Common myeloid progenitor, CD34-positive (primary cell): ENCODE measurements around the gene TRMT2B.
"Not testable (repeated sequence)": the region's sequence is repeated elsewhere in the genome, so short reads cannot be mapped to it uniquely, and the experiment has no call there.

ENCODE experiments used
- CTCF ChIA-PET: fragments of 350-600 bp; sonication (Branson Sonifier 250); formaldehyde crosslinking; loops from one replicate; lab custom pipeline; 2021; ENCODE audit warnings: antibody characterized with exemption; lab: Charles Lee
- POLR2A ChIA-PET: fragments of 350-600 bp; sonication (Branson Sonifier 250); formaldehyde crosslinking; loops from one replicate; lab custom pipeline; 2021; ENCODE audit warnings: antibody characterized with exemption; lab: Charles Lee
- DNase-seq, 3 donors: peaks; one replicate each; pipeline versions ENCODE4 v3.0.0 to v3.0.0-alpha.2; 2013
- H3K27ac ChIP-seq, 2 experiments: 1 replicate in 1 of 2; 2 replicates in 1 of 2; pipeline ENCODE4 v1.7.0; 2013; ENCODE audit warnings: inconsistent platforms in 2 of 2, low read length in 2 of 2, mild to moderate bottlenecking in 2 of 2, low read depth in 1 of 2, moderate library complexity in 1 of 2; ENCODE audit not compliant: severe bottlenecking in 2 of 2, insufficient read depth in 1 of 2, poor library complexity in 1 of 2
- H3K27me3 ChIP-seq, 5 experiments: replicated peaks in 2 of 5; 1 replicate in 3 of 5; 2 replicates in 2 of 5; pipeline versions ENCODE4 v1.6.1 to v1.7.0; 2013; ENCODE audit warnings: low read length in 4 of 5, mild to moderate bottlenecking in 2 of 5, moderate library complexity in 2 of 5, inconsistent platforms in 1 of 5; ENCODE audit not compliant: insufficient read depth in 5 of 5, control insufficient read depth in 4 of 5
- H3K36me3 ChIP-seq, 4 experiments: 1 replicate in 2 of 4; 2 replicates in 2 of 4; pipeline versions ENCODE4 v1.6.1 to v1.7.0; 2013; ENCODE audit warnings: low read length in 3 of 4, control low read depth in 1 of 4, mild to moderate bottlenecking in 1 of 4; ENCODE audit not compliant: control insufficient read depth in 4 of 4, insufficient read depth in 4 of 4
- H3K4me1 ChIP-seq, 4 experiments: 1 replicate in 3 of 4; 2 replicates in 1 of 4; pipeline versions ENCODE4 v1.6.1 to v1.7.1; 2013; ENCODE audit warnings: low read length in 3 of 4, mild to moderate bottlenecking in 3 of 4, control low read depth in 1 of 4, inconsistent platforms in 1 of 4, moderate library complexity in 1 of 4; ENCODE audit not compliant: control insufficient read depth in 4 of 4, insufficient read depth in 4 of 4; ENCODE audit errors: control extremely low read depth in 1 of 4
- H3K4me3 ChIP-seq, 7 experiments: 1 replicate in 4 of 7; 2 replicates in 3 of 7; pipeline versions ENCODE4 v1.5.1 to v1.7.0; 2013; ENCODE audit warnings: mild to moderate bottlenecking in 7 of 7, low read length in 6 of 7, moderate library complexity in 6 of 7, inconsistent platforms in 2 of 7, low read depth in 2 of 7, control low read depth in 1 of 7; ENCODE audit not compliant: insufficient read depth in 4 of 7, control insufficient read depth in 1 of 7; ENCODE audit errors: extremely low read depth in 1 of 7
- H3K9me3 ChIP-seq, 5 experiments: 1 replicate in 4 of 5; 2 replicates in 1 of 5; pipeline versions ENCODE4 v1.6.1 to v1.7.1; 2013; ENCODE audit warnings: low read length in 4 of 5, mild to moderate bottlenecking in 2 of 5, inconsistent platforms in 1 of 5, low read depth in 1 of 5, moderate library complexity in 1 of 5; ENCODE audit not compliant: control insufficient read depth in 4 of 5, insufficient read depth in 2 of 5; ENCODE audit errors: control extremely low read depth in 1 of 5
- WGBS: methylation state at CpG from one replicate; pipeline ENCODE4 v1.1.5; 2013; ENCODE audit not compliant: insufficient coverage; 5-methylcytosine and 5-hydroxymethylcytosine counted together

Gene TRMT2B

DNA sequence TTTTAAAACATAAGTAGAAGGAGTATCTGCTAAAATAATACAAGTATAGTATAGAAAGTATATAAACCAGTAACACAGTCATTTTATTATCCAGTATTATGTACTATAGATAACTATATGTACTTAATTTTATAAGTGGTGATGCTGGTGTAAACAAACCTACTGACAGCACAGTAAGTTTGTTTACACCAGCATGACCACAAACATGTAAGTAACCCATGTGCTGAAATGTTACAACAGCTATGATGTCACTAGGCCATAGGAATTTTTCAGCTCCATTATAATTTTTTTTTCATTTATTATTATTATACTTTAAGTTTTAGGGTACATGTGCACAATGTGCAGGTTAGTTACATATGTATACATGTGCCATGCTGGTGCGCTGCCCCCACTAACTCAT, 39.9 kb downstream of the TRMT2B start:
- H3K4me3 ChIP-seq, CTCF ChIA-PET, H3K27ac ChIP-seq, H3K4me1 ChIP-seq, H3K27me3 ChIP-seq, POLR2A ChIA-PET, DNase-seq, H3K9me3 ChIP-seq: not testable (repeated sequence)
- no CpG with 5 or more reads among the region's 1 CpG for WGBS
- H3K36me3 ChIP-seq = peaks cover 0 to 40% (median 6%) of the 10 kb centered on the region in 4 experiments

DNA sequence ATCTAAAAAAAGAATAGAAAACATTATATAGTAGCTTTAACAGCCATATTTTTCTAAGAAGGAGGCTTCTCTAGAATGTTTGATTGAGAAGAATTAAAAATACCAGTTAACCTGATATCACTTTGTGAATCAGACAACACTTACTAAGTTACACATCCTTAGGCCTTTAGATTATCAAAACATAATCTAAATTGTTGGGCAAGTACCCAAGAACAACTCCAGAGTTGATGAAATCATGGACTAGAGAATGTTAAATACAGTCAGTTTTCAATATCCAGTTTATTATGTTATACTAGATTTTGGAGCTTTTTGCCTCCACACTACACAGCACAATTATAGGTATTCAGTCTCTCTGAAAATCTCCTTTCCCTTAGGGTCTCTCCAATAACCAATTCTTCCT, 42.8 kb downstream of the TRMT2B start:
- Histone ChIP-seq H3K9me3 (no peaks in the 10 kb centered on the region), H3K27ac (no peak overlapping the region), H3K36me3 (peaks cover 0 to 26% (median 6%) of the 10 kb centered on the region in 4 experiments), H3K4me1 (no peaks in the 10 kb centered on the region), H3K4me3 (no peak overlapping the region), H3K27me3 (no peaks in the 10 kb centered on the region)
- CTCF ChIA-PET = no interaction called here
- no peak for DNase-seq
- POLR2A ChIA-PET = no interaction called here

DNA sequence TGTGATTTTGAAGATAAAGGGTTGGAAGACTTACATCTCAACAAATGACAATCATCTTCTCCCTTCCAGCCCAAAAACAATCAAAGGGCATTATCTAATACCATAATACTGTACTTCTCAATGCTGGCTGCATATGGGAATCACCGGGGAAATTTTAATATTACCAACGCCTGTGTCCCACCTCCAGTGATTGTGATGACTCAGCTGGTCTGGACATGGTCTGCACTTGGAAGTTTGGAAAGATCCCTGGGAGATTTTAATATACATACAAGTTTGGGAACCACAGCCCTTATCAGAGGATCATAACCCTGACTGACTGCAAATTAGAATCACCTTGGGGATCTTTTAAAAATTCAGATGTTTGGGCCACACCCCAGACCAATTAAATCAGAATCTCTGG, 52.5 kb downstream of the TRMT2B start:
- H3K27me3 ChIP-seq = no peaks in the 10 kb centered on the region
- CTCF ChIA-PET = no interaction called here
- POLR2A ChIA-PET = no interaction called here
- no peaks in the 10 kb centered on the region for H3K9me3 ChIP-seq
- peaks cover 2 to 5% (median 3%) of the 10 kb centered on the region in 4 experiments for H3K36me3 ChIP-seq
- H3K27ac ChIP-seq = no peak overlapping the region
- WGBS = 86% methylated on average over 2 of the region's 2 CpGs
- DNase-seq = no peak
- H3K4me1 ChIP-seq = no peaks in the 10 kb centered on the region
- H3K4me3 ChIP-seq = no peak overlapping the region

DNA sequence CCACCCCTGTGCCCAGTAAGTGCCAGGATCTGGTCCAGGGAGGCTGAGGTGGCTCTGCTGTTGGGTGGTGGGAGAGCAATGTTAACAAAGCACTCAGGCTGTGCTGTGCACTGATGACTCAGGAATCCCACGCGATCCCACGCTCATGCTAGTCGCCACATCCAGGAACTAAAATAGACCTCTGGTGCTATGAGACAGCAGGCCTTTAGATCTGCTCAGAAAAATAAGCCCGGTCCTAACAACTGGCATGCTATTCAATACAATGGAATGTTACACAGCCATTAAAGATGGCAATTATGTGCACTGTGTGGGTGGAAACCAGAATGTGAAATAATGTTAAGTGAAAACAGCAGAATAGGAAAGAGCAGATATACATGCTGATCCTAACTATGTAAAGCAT, 56.4 kb downstream of the TRMT2B start:
- H3K4me3 ChIP-seq = no peak overlapping the region
- ChIA-PET CTCF (no interaction called here), POLR2A (no interaction called here)
- DNase-seq = no peak
- WGBS = 93% methylated on average over 4 of the region's 5 CpGs
- H3K27me3 ChIP-seq = no peaks in the 10 kb centered on the region
- H3K4me1 ChIP-seq = no peaks in the 10 kb centered on the region
- H3K9me3 ChIP-seq = no peaks in the 10 kb centered on the region
- H3K27ac ChIP-seq = no peak overlapping the region
- H3K36me3 ChIP-seq = peaks cover 0 to 3% (median 2%) of the 10 kb centered on the region in 4 experiments

GRCh38 chrX:100994352-100995281, 57.3 kb downstream of the TRMT2B start:
- Histone ChIP-seq H3K27ac (no peak overlapping the region), H3K36me3 (peaks cover 0 to 3% (median 1%) of the 10 kb centered on the region in 4 experiments), H3K27me3 (no peaks in the 10 kb centered on the region), H3K4me3 (no peak overlapping the region), H3K4me1 (no peaks in the 10 kb centered on the region), H3K9me3 (no peaks in the 10 kb centered on the region)
- POLR2A ChIA-PET = no interaction called here
- CTCF ChIA-PET = no interaction called here
- peak in 1 of 3 donors; percentile 6 for DNase-seq
- 83% methylated on average over 3 of the region's 5 CpGs for WGBS

DNA sequence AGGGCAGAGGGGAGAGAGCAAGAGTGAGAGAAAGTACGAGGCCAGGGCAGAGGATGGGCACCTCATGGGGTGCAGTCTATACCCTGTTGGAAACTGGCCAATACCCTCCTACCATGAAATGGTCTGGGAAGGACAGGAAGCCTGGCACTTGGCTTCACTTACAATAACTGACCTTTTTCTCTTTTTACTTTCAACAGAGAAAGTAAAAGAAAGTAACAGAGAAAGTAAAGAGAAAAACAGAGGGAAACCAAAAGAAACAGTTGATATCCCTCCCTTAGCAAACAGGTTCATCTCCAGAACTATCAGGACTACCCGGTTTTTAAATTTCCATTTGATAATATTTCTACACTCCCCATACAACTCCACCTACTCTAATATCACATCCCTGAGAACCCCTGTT, 61.8 kb downstream of the TRMT2B start:
- ChIA-PET POLR2A (no interaction called here), CTCF (no interaction called here)
- H3K4me3 ChIP-seq = no peak overlapping the region
- H3K27me3 ChIP-seq = no peaks in the 10 kb centered on the region
- H3K4me1 ChIP-seq = no peaks in the 10 kb centered on the region
- no peaks in the 10 kb centered on the region for H3K36me3 ChIP-seq
- H3K27ac ChIP-seq = no peak overlapping the region
- no peak for DNase-seq
- 63% methylated on average over 1 of the region's 2 CpGs for WGBS
- no peaks in the 10 kb centered on the region for H3K9me3 ChIP-seq

DNA sequence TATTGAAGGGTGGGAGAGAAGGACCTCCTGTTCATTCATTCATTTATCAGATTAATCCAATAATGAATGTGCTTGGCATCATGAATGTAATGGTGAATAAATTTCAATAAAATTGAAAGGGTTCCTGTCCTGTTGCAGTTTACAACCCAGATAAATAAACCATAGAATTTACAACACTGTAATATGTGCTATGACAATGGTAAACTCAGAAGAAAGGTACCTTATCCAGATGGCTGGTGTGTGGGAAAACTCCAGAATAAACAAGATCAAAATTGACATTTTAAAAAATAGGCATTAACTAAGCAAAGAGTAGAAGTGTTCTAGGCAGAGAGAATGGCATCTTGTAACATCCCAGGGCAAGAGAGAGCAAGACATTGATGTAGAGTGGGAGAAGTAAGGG, 67.1 kb downstream of the TRMT2B start:
- Histone ChIP-seq H3K4me3 (no peak overlapping the region), H3K4me1 (no peaks in the 10 kb centered on the region), H3K27ac (no peak overlapping the region), H3K27me3 (no peaks in the 10 kb centered on the region), H3K9me3 (no peaks in the 10 kb centered on the region), H3K36me3 (no peaks in the 10 kb centered on the region)
- POLR2A ChIA-PET = no interaction called here
- no peak for DNase-seq
- CTCF ChIA-PET = no interaction called here
